ENCODE measurements around the gene RHPN2.
"Not testable (repeated sequence)": the region's sequence is repeated elsewhere in the genome, so short reads cannot be mapped to it uniquely, and the experiment has no call there.

RHPN2 gene

GRCh38 chr19:32945260-32945659 lies 119.4 kb downstream of the RHPN2 start:
- no peaks in the 10 kb centered on the region for H3K9me3 Mint-ChIP-seq
- TF ChIP-seq, protein P1, sequence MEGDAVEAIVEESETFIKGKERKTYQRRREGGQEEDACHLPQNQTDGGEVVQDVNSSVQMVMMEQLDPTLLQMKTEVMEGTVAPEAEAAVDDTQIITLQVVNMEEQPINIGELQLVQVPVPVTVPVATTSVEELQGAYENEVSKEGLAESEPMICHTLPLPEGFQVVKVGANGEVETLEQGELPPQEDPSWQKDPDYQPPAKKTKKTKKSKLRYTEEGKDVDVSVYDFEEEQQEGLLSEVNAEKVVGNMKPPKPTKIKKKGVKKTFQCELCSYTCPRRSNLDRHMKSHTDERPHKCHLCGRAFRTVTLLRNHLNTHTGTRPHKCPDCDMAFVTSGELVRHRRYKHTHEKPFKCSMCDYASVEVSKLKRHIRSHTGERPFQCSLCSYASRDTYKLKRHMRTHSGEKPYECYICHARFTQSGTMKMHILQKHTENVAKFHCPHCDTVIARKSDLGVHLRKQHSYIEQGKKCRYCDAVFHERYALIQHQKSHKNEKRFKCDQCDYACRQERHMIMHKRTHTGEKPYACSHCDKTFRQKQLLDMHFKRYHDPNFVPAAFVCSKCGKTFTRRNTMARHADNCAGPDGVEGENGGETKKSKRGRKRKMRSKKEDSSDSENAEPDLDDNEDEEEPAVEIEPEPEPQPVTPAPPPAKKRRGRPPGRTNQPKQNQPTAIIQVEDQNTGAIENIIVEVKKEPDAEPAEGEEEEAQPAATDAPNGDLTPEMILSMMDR (IDR thresholded peaks at IDR 0.05), result no peak
- DNase-seq, result no peak
- no peak overlapping the region for H3K4me3 Mint-ChIP-seq
- H3K4me1 Mint-ChIP-seq, result peaks cover 7% of the 10 kb centered on the region
- peaks cover 70% of the 10 kb centered on the region for H3K36me3 Mint-ChIP-seq (ENCODE audit: low read depth)
- H3K27me3 Mint-ChIP-seq (ENCODE audit: low read depth, poor library complexity), result no peaks in the 10 kb centered on the region
- no peak overlapping the region for H3K27ac Mint-ChIP-seq

- not testable (repeated sequence) for DNase-seq; H3K4me3 Mint-ChIP-seq; H3K9me3 Mint-ChIP-seq; H3K27me3 Mint-ChIP-seq (ENCODE audit: low read depth, poor library complexity); H3K4me1 Mint-ChIP-seq
- peak overlapping the region; percentile 97 for H3K27ac Mint-ChIP-seq
- peaks cover 62% of the 10 kb centered on the region for H3K36me3 Mint-ChIP-seq (ENCODE audit: low read depth)
Measured at GRCh38 chr19:32941273-32941672, 123.4 kb downstream of the RHPN2 start.

GRCh38 chr19:32936065-32936464 lies 128.6 kb downstream of the RHPN2 start:
- Mint-ChIP-seq H3K9me3 (no peaks in the 10 kb centered on the region), H3K4me3 (no peak overlapping the region), H3K4me1 (no peaks in the 10 kb centered on the region), H3K27me3 (ENCODE audit: low read depth, poor library complexity) (peaks cover 3% of the 10 kb centered on the region), H3K36me3 (ENCODE audit: low read depth) (peaks cover 55% of the 10 kb centered on the region), H3K27ac (no peak overlapping the region)
- DNase-seq, result no peak
- TF ChIP-seq, protein P1 (IDR thresholded peaks at IDR 0.05), result no peak

GRCh38 chr19:32935629-32936028 lies 129.1 kb downstream of the RHPN2 start:
- Mint-ChIP-seq H3K27me3 (ENCODE audit: low read depth, poor library complexity) (peaks cover 3% of the 10 kb centered on the region), H3K9me3 (no peaks in the 10 kb centered on the region), H3K4me1 (no peaks in the 10 kb centered on the region), H3K36me3 (ENCODE audit: low read depth) (peaks cover 58% of the 10 kb centered on the region), H3K27ac (no peak overlapping the region), H3K4me3 (no peak overlapping the region)
- no peak for DNase-seq
- TF ChIP-seq, protein P1 (IDR thresholded peaks at IDR 0.05), result no peak

- H3K36me3 Mint-ChIP-seq (ENCODE audit: low read depth), result peaks cover 67% of the 10 kb centered on the region
Measured at GRCh38 chr19:32933571-32933970, 131.1 kb downstream of the RHPN2 start.

DNA sequence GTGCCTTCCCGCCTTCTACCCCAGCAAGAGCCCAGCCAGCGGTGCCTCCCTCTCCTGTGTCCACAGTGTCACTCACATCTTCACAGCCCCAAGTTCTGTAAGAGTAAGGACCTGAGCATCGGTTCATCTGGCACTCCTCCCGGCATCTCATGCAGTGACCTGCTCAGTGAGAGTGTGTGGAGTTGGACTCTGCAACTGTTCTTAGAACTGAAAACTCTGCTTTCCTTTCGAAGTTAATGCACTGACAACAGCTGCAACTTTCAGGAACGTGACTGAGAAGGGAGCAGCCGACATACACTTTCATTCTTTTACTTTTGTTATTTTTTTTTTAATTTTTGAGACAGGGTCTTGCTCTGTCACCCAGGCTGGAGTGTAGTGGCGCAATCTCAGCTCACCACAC lies 134.1 kb downstream of the RHPN2 start:
- no peaks in the 10 kb centered on the region for H3K27me3 Mint-ChIP-seq (ENCODE audit: low read depth, poor library complexity)
- peaks cover 79% of the 10 kb centered on the region for H3K36me3 Mint-ChIP-seq (ENCODE audit: low read depth)
- DNase-seq, result no peak
- no peak overlapping the region for H3K27ac Mint-ChIP-seq
- no peaks in the 10 kb centered on the region for H3K4me1 Mint-ChIP-seq
- TF ChIP-seq, protein P1 (IDR thresholded peaks at IDR 0.05), result no peak
- H3K9me3 Mint-ChIP-seq, result peaks cover 11% of the 10 kb centered on the region
- H3K4me3 Mint-ChIP-seq, result no peak overlapping the region

More at GRCh38 chr19:32933571-32933970, 131.1 kb downstream of the RHPN2 start:
- H3K27ac Mint-ChIP-seq, result peak overlapping the region; percentile 9
- peaks cover 6% of the 10 kb centered on the region for H3K9me3 Mint-ChIP-seq
- no peaks in the 10 kb centered on the region for H3K4me1 Mint-ChIP-seq
- TF ChIP-seq, protein P1 (IDR thresholded peaks at IDR 0.05), result no peak
- DNase-seq, result no peak
- no peak overlapping the region for H3K4me3 Mint-ChIP-seq
- peaks cover 3% of the 10 kb centered on the region for H3K27me3 Mint-ChIP-seq (ENCODE audit: low read depth, poor library complexity)
